ENCODE results near the gene GFOD2. TPM values are rescaled to one million over a fixed set of nuclear protein-coding genes. Genes with fewer than 3 reads are reported as not detected.

Gene GFOD2
- total and polyA plus RNA-seq, 2 donors (not counting 3 experiments of a cell fraction or from before 2014, with no cell fraction given) = 38.1 to 47.5 TPM

DNA sequence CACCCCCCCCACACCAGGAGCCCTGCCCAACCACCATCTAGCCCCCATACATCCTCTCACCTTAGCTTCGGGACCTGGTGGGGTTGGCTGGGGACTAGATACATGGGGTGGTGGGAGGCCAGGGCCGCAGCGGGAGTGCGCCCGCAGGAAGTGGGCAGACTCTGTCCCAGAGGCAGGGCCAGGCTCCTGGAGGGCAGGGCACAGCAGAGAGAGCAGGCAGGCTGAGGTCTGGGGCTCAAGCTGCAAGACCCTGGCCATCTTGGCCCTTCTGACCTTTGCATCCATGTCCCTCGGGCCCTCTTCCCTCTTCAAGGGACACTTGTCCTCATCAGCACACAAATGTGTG lies 55.3 kb downstream of the GFOD2 start:
- DNase-seq (ENCODE audit: low read depth, low spot score) (no peak), FAIRE-seq (no peak)
- no peak overlapping the region for H3K27ac ChIP-seq (ENCODE audit: insufficient read depth, low read depth, low read length)
- POLR2A ChIA-PET = interaction anchor here (0.6 kb wide), 1 partner anchor 120 kb away, joined by 3 read pairs; no protein-coding TSS in a partner anchor
- no peaks in the 10 kb centered on the region for H3K9me1 ChIP-seq (replicated peaks; ENCODE audit: control insufficient read depth, extremely low read depth, insufficient read depth, low read length)
- H3K4me1 ChIP-seq (ENCODE audit: control insufficient read depth, extremely low read depth, insufficient read depth, low read length) = peaks cover 24% of the 10 kb centered on the region
- no peaks in the 10 kb centered on the region for H3K27me3 ChIP-seq (ENCODE audit: control insufficient read depth in 2 of 2, insufficient read depth in 2 of 2, low read length in 2 of 2)
- no peak overlapping the region for H2AFZ ChIP-seq (ENCODE audit: low read depth, low read length)
- intact Hi-C loops (cut with micrococcal nuclease) (no loop called here), dilution Hi-C loops (cut with MboI; ENCODE audit: extremely low pct_ligation_motif_present, low sequenced_read_pairs) (no loop called here)
- CTCF ChIA-PET = interaction anchor here (1.2 to 12.7 kb wide), 5 partner anchors 9 to 143 kb away, joined by 3 to 163 read pairs (median 5); partner anchors contain the start of gene CARMIL2
- no peaks in the 10 kb centered on the region for H4K20me1 ChIP-seq (replicated peaks; ENCODE audit: control insufficient read depth, extremely low read depth, insufficient read depth, low read length)
- peaks cover 0 to 6% of the 10 kb centered on the region in 2 experiments for H3K36me3 ChIP-seq (ENCODE audit: control insufficient read depth in 2 of 2, extremely low read depth in 1 of 2, insufficient read depth in 2 of 2, low read length in 2 of 2)
- no peaks in the 10 kb centered on the region for H3K9me3 ChIP-seq (replicated peaks; ENCODE audit: control insufficient read depth, insufficient read depth, low read length)
- H3K79me2 ChIP-seq (ENCODE audit: control insufficient read depth, insufficient read depth, low read length) = no peaks in the 10 kb centered on the region
- TF ChIP-seq EZH2 (IDR thresholded peaks at IDR 0.05; ENCODE audit: borderline replicate concordance, low read depth, low read length, severe bottlenecking) (no peak), POLR2A (IDR thresholded peaks at IDR 0.05; ENCODE audit: low read depth, low read length) (no peak), GATA2 (IDR thresholded peaks at IDR 0.05; ENCODE audit: insufficient read depth, insufficient read length, low read depth, low read length) (no peak), JUN (IDR thresholded peaks at IDR 0.05; ENCODE audit: borderline replicate concordance, insufficient read depth, insufficient read length, low read depth) (no peak), FOS (IDR thresholded peaks at IDR 0.05; ENCODE audit: borderline replicate concordance, insufficient read depth, low read length) (no peak), POLR2AphosphoS5 (IDR thresholded peaks at IDR 0.05; ENCODE audit: insufficient read depth, low read depth, low read length) (no peak), MYC (IDR thresholded peaks at IDR 0.05; ENCODE audit: low read depth, low read length) (no peak)
- TF ChIP-seq, protein P1, sequence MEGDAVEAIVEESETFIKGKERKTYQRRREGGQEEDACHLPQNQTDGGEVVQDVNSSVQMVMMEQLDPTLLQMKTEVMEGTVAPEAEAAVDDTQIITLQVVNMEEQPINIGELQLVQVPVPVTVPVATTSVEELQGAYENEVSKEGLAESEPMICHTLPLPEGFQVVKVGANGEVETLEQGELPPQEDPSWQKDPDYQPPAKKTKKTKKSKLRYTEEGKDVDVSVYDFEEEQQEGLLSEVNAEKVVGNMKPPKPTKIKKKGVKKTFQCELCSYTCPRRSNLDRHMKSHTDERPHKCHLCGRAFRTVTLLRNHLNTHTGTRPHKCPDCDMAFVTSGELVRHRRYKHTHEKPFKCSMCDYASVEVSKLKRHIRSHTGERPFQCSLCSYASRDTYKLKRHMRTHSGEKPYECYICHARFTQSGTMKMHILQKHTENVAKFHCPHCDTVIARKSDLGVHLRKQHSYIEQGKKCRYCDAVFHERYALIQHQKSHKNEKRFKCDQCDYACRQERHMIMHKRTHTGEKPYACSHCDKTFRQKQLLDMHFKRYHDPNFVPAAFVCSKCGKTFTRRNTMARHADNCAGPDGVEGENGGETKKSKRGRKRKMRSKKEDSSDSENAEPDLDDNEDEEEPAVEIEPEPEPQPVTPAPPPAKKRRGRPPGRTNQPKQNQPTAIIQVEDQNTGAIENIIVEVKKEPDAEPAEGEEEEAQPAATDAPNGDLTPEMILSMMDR (IDR thresholded peaks at IDR 0.05; ENCODE audit: extremely low read depth in 1 of 2, insufficient read depth in 1 of 2, low read depth in 1 of 2, low read length in 2 of 2) = no peak
- TF ChIP-seq, protein P2, sequence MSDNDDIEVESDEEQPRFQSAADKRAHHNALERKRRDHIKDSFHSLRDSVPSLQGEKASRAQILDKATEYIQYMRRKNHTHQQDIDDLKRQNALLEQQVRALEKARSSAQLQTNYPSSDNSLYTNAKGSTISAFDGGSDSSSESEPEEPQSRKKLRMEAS (IDR thresholded peaks at IDR 0.05; ENCODE audit: insufficient read depth, insufficient read length) = no peak
- no peak overlapping the region for H3K9ac ChIP-seq (replicated peaks; ENCODE audit: extremely low read depth, insufficient read depth, low read length)
- H3K4me2 ChIP-seq (ENCODE audit: insufficient read depth, low read length) = no peak overlapping the region
- H3K4me3 ChIP-seq (replicated peaks in 1 of 3; ENCODE audit: insufficient read depth in 1 of 3, low read depth in 1 of 3, low read length in 3 of 3) = no peak overlapping the region
- BruUV-seq (replicated peaks) = no TSS peak
